AG09319 (cell line): ENCODE measurements around the gene ASIC2.
"Not testable (repeated sequence)": the region's sequence is repeated elsewhere in the genome, so short reads cannot be mapped to it uniquely, and the experiment has no call there.

Experiments
- DNase-seq: peaks from one replicate; pipeline ENCODE4 v3.0.0-alpha.2; 2010; ENCODE audit warnings: low read depth; ENCODE audit errors: extremely low read depth
- TF ChIP-seq, protein P1 (sequence below): IDR thresholded peaks from 2 replicates; pipeline ENCODE4 v1.5.1; 2011; ENCODE audit warnings: low read depth, mild to moderate bottlenecking, inconsistent platforms, low read length, moderate library complexity

ASIC2 gene

DNA sequence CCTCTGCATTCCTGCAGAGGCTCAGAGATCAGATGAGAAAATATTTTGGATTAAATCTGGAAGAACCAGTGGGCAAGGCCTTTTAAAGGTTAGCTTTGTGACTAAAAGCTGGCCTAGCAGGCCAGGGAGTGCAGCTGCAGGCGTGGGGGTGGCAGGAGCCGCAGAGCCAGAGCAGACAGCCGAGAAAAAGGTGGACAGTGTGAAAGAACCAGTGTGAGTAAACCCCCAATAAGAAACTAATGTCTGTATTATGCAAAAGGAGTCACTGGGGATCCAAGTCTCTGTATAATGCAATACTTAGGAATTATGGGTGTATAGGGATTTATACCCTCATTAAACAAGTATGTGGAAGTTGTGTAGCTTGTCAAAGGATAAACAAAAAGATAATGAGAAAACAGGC lies 322.8 kb downstream of the ASIC2 start:
- TF ChIP-seq, protein P1, sequence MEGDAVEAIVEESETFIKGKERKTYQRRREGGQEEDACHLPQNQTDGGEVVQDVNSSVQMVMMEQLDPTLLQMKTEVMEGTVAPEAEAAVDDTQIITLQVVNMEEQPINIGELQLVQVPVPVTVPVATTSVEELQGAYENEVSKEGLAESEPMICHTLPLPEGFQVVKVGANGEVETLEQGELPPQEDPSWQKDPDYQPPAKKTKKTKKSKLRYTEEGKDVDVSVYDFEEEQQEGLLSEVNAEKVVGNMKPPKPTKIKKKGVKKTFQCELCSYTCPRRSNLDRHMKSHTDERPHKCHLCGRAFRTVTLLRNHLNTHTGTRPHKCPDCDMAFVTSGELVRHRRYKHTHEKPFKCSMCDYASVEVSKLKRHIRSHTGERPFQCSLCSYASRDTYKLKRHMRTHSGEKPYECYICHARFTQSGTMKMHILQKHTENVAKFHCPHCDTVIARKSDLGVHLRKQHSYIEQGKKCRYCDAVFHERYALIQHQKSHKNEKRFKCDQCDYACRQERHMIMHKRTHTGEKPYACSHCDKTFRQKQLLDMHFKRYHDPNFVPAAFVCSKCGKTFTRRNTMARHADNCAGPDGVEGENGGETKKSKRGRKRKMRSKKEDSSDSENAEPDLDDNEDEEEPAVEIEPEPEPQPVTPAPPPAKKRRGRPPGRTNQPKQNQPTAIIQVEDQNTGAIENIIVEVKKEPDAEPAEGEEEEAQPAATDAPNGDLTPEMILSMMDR = no peak
- DNase-seq = no peak

DNA sequence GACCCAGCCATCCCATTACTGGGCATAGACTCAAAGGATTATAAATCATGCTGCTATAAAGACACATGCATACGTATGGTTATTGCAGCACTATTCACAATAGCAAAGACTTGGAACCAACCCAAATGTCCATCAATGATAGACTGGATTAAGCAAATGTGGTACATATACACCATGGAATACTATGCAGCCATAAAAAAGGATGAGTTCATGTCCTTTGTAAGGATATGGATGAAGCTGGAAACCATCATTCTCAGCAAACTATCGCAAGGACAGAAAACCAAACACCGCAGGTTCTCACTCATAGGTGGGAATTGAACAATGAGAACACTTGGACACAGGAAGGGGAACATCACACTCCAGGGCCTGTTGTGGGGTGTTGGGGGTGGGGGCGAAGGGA lies 323.9 kb downstream of the ASIC2 start:
- DNase-seq = not testable (repeated sequence)

- TF ChIP-seq, protein P1 = no peak
Observed at GRCh38 chr17:32964541-32964940, 328.6 kb downstream of the ASIC2 start.

More at GRCh38 chr17:32964541-32964940, 328.6 kb downstream of the ASIC2 start:
- DNase-seq = no peak
